Left colon (tissue), 2 donors: ENCODE results near the gene YWHAG. TPM values are rescaled to one million over a fixed set of nuclear protein-coding genes. Genes with fewer than 3 reads are reported as not detected.
"Not testable (repeated sequence)": the region's sequence is repeated elsewhere in the genome, so short reads cannot be mapped to it uniquely, and the experiment has no call there.

Experiments
- ATAC-seq: fragments of 200-7000 bp; cut with Tn5 transposase; one replicate; pipeline ENCODE4 v1.9.1; 2020; ENCODE audit warnings: mild to moderate bottlenecking, moderate library complexity
- DNase-seq, 2 donors: peaks; one replicate each; pipeline ENCODE4 v3.0.0-alpha.2; 2020
- intact Hi-C, 2 donors: fragments of 100-400 bp; cut with DNase I in 1 of 2; cut with micrococcal nuclease in 1 of 2; formaldehyde crosslinking; loops; one replicate each; pipeline versions ENCODE4 v1.11.2 to v1.14.0; 2022; cut with DNase I, micrococcal nuclease
- total RNA-seq, 2 donors: library from RNA; stranded (reverse); fragmentation: NEBNext Ultra II Directional; extraction: Animal tissue kit (Norgen Biotek cat#: 25700); gene quantifications; one replicate each; pipeline ENCODE4 v1.2.1, GENCODE V29; 2021
- donor health status: DM: no; HTN: no; CAD: no.
- donor health status: DM: yes; HTN: yes; CAD: no.

YWHAG gene
- total RNA-seq, 2 donors from 2014 or later: 83.3 to 106 TPM

- intact Hi-C loops: no loop called here
- ATAC-seq: peak; percentile 64
- no peak for DNase-seq
Measured at GRCh38 chr7:76333511-76334101, 25.2 kb downstream of the YWHAG start.

GRCh38 chr7:76332078-76332477 is 26.7 kb downstream of the YWHAG start:
- intact Hi-C loops: no loop called here
- DNase-seq: no peak
- peak; percentile 69 for ATAC-seq

GRCh38 chr7:76330673-76331072 is 28.1 kb downstream of the YWHAG start:
- ATAC-seq: no peak
- intact Hi-C loops: no loop called here
- DNase-seq: no peak

GRCh38 chr7:76330261-76330660 is 28.5 kb downstream of the YWHAG start:
- no peak for DNase-seq
- no peak for ATAC-seq
- intact Hi-C loops: no loop called here

GRCh38 chr7:76329479-76329878 is 29.3 kb downstream of the YWHAG start:
- intact Hi-C loops: no loop called here
- no peak for DNase-seq
- no peak for ATAC-seq

- ATAC-seq (no peak), DNase-seq (no peak)
- intact Hi-C loops: no loop called here
Measured at GRCh38 chr7:76328389-76328788, 30.4 kb downstream of the YWHAG start.

- ATAC-seq: no peak
- DNase-seq: no peak
- intact Hi-C loops: no loop called here
Measured at GRCh38 chr7:76327610-76328009, 31.2 kb downstream of the YWHAG start.

- intact Hi-C loops: no loop called here
- ATAC-seq (no peak), DNase-seq (no peak)
Measured at GRCh38 chr7:76326646-76327233, 32.1 kb downstream of the YWHAG start.

GRCh38 chr7:76325811-76326210 is 33.0 kb downstream of the YWHAG start:
- no peak for ATAC-seq
- no peak for DNase-seq
- intact Hi-C loops: no loop called here

GRCh38 chr7:76325092-76325491 is 33.7 kb downstream of the YWHAG start:
- ATAC-seq: no peak
- intact Hi-C loops: no loop called here
- no peak for DNase-seq

- DNase-seq: peak; percentile 84
- peak; percentile 61 for ATAC-seq
- intact Hi-C loops: no loop called here
Measured at GRCh38 chr7:76318488-76319353, 40.1 kb downstream of the YWHAG start.

GRCh38 chr7:76317782-76318487 is 40.9 kb downstream of the YWHAG start:
- DNase-seq (peak; percentile 98), ATAC-seq (peak; percentile 88)
- intact Hi-C loops: no loop called here

- intact Hi-C loops: no loop called here
- DNase-seq: peak in 1 of 2 donors; percentile 40
- no peak for ATAC-seq
Measured at GRCh38 chr7:76316984-76317781, 41.6 kb downstream of the YWHAG start.

- peak in 1 of 2 donors; percentile 50 for DNase-seq
- no peak for ATAC-seq
- intact Hi-C loops: no loop called here
Measured at GRCh38 chr7:76315364-76315763, 43.4 kb downstream of the YWHAG start.

GRCh38 chr7:76314740-76315139 is 44.1 kb downstream of the YWHAG start:
- DNase-seq, ATAC-seq, intact Hi-C loops: not testable (repeated sequence)

- intact Hi-C loops: no loop called here
- peak; percentile 94 to 99 for DNase-seq
Measured at GRCh38 chr7:76314042-76314721, 44.6 kb downstream of the YWHAG start.

GRCh38 chr7:76311838-76312237 is 47.0 kb downstream of the YWHAG start:
- DNase-seq, ATAC-seq, intact Hi-C loops: not testable (repeated sequence)

More at GRCh38 chr7:76314042-76314721, 44.6 kb downstream of the YWHAG start:
- ATAC-seq: peak; percentile 56
